ENCODE data around the gene STMN3. TPM values are rescaled to one million over a fixed set of nuclear protein-coding genes. Genes with fewer than 3 reads are reported as not detected.
"Not testable (repeated sequence)": the region's sequence is repeated elsewhere in the genome, so short reads cannot be mapped to it uniquely, and the experiment has no call there.

Gene STMN3
- total and polyA plus RNA-seq, 10 of the 15 experiments (the other 5 are each of a cell fraction or from before 2014, with no cell fraction given) = 0.09 to 3.6 (median 1.4) TPM; not detected in 1

DNA sequence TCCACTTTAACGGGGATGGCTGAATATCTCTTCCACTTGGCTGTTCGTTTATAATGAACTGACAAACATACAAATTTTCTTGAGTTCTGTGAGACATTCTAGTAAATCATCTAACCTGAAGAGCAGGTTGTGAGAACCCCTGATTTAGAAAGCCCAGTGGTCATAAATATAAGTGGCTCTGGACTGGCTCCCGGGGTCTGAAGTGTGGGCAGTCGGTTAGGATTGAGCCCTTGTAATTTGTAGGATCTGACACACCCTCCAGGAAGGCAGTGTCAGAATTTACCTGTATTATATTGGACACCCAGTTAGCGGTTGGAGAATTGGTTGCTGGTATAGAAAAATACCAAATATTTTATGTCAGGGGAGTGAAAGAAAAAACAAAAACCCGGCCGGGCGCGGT is 19.5 kb downstream of the STMN3 start:
- H3K27me3 ChIP-seq (replicated peaks in 1 of 2; ENCODE audit: control insufficient read depth in 2 of 2, insufficient read depth in 2 of 2, low read length in 1 of 2) = no peaks in the 10 kb centered on the region
- ChIA-PET CTCF (no interaction called here), SMC1A (ENCODE audit: uncharacterized antibody, unreplicated experiment) (no interaction called here), POLR2A (interaction anchor here (0.6 to 1.0 kb wide), 2 partner anchors 9 to 60 kb away, joined by 3 to 4 read pairs; partner anchors contain the start of gene HELZ2), RAD21 (ENCODE audit: unreplicated experiment) (interaction anchor here (0.7 kb wide), 1 partner anchor 34 kb away, joined by 3 read pairs; no protein-coding TSS in a partner anchor)
- no peak for TF ChIP-seq RBBP5 (conservative IDR thresholded peaks at IDR 0.05)
- TF ChIP-seq CREB1 (IDR thresholded peaks at IDR 0.05; ENCODE audit: low read depth) = no peak
- no peak for TF ChIP-seq BHLHE40 (IDR thresholded peaks at IDR 0.05; ENCODE audit: borderline replicate concordance in 1 of 2, low read depth in 2 of 2, low read length in 1 of 2)
- TF ChIP-seq ESRRA (IDR thresholded peaks at IDR 0.05; ENCODE audit: low read length) = no peak
- TF ChIP-seq NR2C2 (IDR thresholded peaks at IDR 0.05; ENCODE audit: borderline replicate concordance, control insufficient read depth, insufficient read length, low read depth) = no peak
- TF ChIP-seq NR2F1 (conservative IDR thresholded peaks at IDR 0.05) = no peak
- no peak for FAIRE-seq
- no peak overlapping the region for H3K27ac ChIP-seq (ENCODE audit: control insufficient read depth, insufficient read depth)
- 86% methylated on average over 9 of the region's 9 CpGs for WGBS (ENCODE audit: insufficient coverage, insufficient replicate concordance, low lambda C conversion rate, missing lambda C conversion rate)
- peaks cover 2% of the 10 kb centered on the region for H3K79me2 ChIP-seq (ENCODE audit: control insufficient read depth, insufficient read depth, low read length)
- no TSS peak for BruUV-seq (replicated peaks)
- no peaks in the 10 kb centered on the region for H3K36me3 ChIP-seq (ENCODE audit: control insufficient read depth in 2 of 2, insufficient read depth in 2 of 2, low read length in 1 of 2)
- H3K4me2 ChIP-seq (ENCODE audit: control insufficient read depth, insufficient read depth) = no peak overlapping the region
- no peaks in the 10 kb centered on the region for H4K20me1 ChIP-seq (ENCODE audit: control insufficient read depth, insufficient read depth)
- in situ Hi-C loops (cut with MboI) = no loop called here
- H3K9me3 ChIP-seq (replicated peaks; ENCODE audit: control insufficient read depth, insufficient read depth, low read length) = no peaks in the 10 kb centered on the region
- intact Hi-C loops (cut with micrococcal nuclease; ENCODE audit: unreplicated experiment) = no loop called here
- no peak for ATAC-seq
- peaks cover 27% of the 10 kb centered on the region for H3K4me1 ChIP-seq (ENCODE audit: control insufficient read depth, insufficient read depth, low read length)
- no peak overlapping the region for H2AFZ ChIP-seq (ENCODE audit: control insufficient read depth, low read depth, low read length)
- H3K9ac ChIP-seq (ENCODE audit: control insufficient read depth, insufficient read depth, low read length) = no peak overlapping the region
- no peak overlapping the region for H3K4me3 ChIP-seq
- DNase-seq (ENCODE audit: low read depth, low spot score) = no peak

DNA sequence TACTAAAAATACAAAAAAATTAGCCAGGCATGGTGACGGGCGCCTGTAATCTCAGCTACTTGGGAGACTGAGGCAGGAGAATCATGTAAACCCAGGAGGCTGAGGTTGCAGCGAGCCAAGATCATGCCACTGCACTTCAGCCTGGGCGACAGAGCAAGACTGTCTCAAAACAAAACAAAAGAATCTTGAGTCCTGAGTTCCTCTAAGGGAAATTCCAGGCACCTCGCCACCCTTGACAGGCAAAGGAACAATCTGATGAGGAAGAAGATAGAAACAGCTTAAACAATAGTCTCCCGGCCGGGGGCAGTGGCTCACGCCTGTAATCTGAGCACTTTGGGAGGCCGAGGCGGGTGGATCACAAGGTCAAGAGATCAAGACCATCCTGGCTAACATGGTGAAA is 21.8 kb downstream of the STMN3 start:
- ChIA-PET RAD21 (ENCODE audit: unreplicated experiment) (interaction anchor here (2.4 kb wide), 1 partner anchor 10 kb away, joined by 11 read pairs; no protein-coding TSS in a partner anchor), CTCF (interaction anchor here (1.4 kb wide), 1 partner anchor 10 kb away, joined by 6 read pairs; no protein-coding TSS in a partner anchor), SMC1A (ENCODE audit: uncharacterized antibody, unreplicated experiment) (interaction anchor here (0.6 kb wide), 1 partner anchor 353 kb away, joined by 3 read pairs; no protein-coding TSS in a partner anchor)
- H3K9me3 ChIP-seq (replicated peaks; ENCODE audit: control insufficient read depth, insufficient read depth, low read length); H3K36me3 ChIP-seq (ENCODE audit: control insufficient read depth in 2 of 2, insufficient read depth in 2 of 2, low read length in 1 of 2); in situ Hi-C loops (cut with MboI); H2AFZ ChIP-seq (ENCODE audit: control insufficient read depth, low read depth, low read length); FAIRE-seq; H3K27me3 ChIP-seq (replicated peaks in 1 of 2; ENCODE audit: control insufficient read depth in 2 of 2, insufficient read depth in 2 of 2, low read length in 1 of 2); H4K20me1 ChIP-seq (ENCODE audit: control insufficient read depth, insufficient read depth); H3K4me3 ChIP-seq; H3K27ac ChIP-seq (ENCODE audit: control insufficient read depth, insufficient read depth); intact Hi-C loops (cut with micrococcal nuclease; ENCODE audit: unreplicated experiment); DNase-seq (ENCODE audit: low read depth, low spot score); POLR2A ChIA-PET; H3K9ac ChIP-seq (ENCODE audit: control insufficient read depth, insufficient read depth, low read length); H3K4me2 ChIP-seq (ENCODE audit: control insufficient read depth, insufficient read depth); BruUV-seq (replicated peaks); ATAC-seq: not testable (repeated sequence)
- H3K79me2 ChIP-seq (ENCODE audit: control insufficient read depth, insufficient read depth, low read length) = peaks cover 21% of the 10 kb centered on the region
- 29% methylated on average over 10 of the region's 10 CpGs for WGBS (ENCODE audit: insufficient coverage, insufficient replicate concordance, low lambda C conversion rate, missing lambda C conversion rate)
- peaks cover 20% of the 10 kb centered on the region for H3K4me1 ChIP-seq (ENCODE audit: control insufficient read depth, insufficient read depth, low read length)

DNA sequence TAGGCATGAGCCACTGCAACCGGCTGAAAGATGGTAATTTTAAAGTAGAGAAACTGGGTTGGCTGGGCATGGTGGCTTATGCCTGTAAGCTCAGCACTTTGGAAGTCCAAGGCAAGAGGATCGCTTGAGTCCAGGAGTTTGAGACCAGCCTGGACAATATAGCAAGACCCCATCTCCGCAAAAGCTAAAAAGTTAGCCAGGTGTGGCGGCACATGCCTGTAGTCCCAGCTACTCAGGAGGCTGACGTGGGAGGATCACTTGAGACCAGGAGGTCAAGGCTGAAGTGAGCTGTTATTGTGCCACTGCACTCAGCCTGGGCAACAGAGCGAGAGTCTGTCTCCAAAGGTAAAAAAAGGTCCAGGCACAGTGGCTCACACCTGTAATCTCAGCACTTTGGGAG is 22.3 kb downstream of the STMN3 start:
- H3K4me2 ChIP-seq (ENCODE audit: control insufficient read depth, insufficient read depth); FAIRE-seq; H2AFZ ChIP-seq (ENCODE audit: control insufficient read depth, low read depth, low read length); H4K20me1 ChIP-seq (ENCODE audit: control insufficient read depth, insufficient read depth); H3K9ac ChIP-seq (ENCODE audit: control insufficient read depth, insufficient read depth, low read length); BruUV-seq (replicated peaks); POLR2A ChIA-PET; intact Hi-C loops (cut with micrococcal nuclease; ENCODE audit: unreplicated experiment); H3K36me3 ChIP-seq (ENCODE audit: control insufficient read depth in 2 of 2, insufficient read depth in 2 of 2, low read length in 1 of 2); H3K27ac ChIP-seq (ENCODE audit: control insufficient read depth, insufficient read depth); in situ Hi-C loops (cut with MboI); ATAC-seq; H3K27me3 ChIP-seq (replicated peaks in 1 of 2; ENCODE audit: control insufficient read depth in 2 of 2, insufficient read depth in 2 of 2, low read length in 1 of 2); H3K4me3 ChIP-seq; DNase-seq (ENCODE audit: low read depth, low spot score); H3K9me3 ChIP-seq (replicated peaks; ENCODE audit: control insufficient read depth, insufficient read depth, low read length): not testable (repeated sequence)
- ChIA-PET RAD21 (ENCODE audit: unreplicated experiment) (interaction anchor here (2.4 kb wide), 1 partner anchor 11 kb away, joined by 11 read pairs; no protein-coding TSS in a partner anchor), SMC1A (ENCODE audit: uncharacterized antibody, unreplicated experiment) (interaction anchor here (0.6 kb wide), 1 partner anchor 353 kb away, joined by 3 read pairs; no protein-coding TSS in a partner anchor), CTCF (interaction anchor here (0.6 kb wide), 1 partner anchor 409 kb away, joined by 3 read pairs; no protein-coding TSS in a partner anchor)
- H3K79me2 ChIP-seq (ENCODE audit: control insufficient read depth, insufficient read depth, low read length) = peaks cover 26% of the 10 kb centered on the region
- H3K4me1 ChIP-seq (ENCODE audit: control insufficient read depth, insufficient read depth, low read length) = peaks cover 20% of the 10 kb centered on the region
- 88% methylated on average over 6 of the region's 6 CpGs for WGBS (ENCODE audit: insufficient coverage, insufficient replicate concordance, low lambda C conversion rate, missing lambda C conversion rate)
